T-helper 2 cell treated with Interferon-gamma antibody and Interleukin-4, amounts not matched to agents 5 μg/mL and 100 μg/mL, for 36 hours (primary cell): Measurements from ENCODE around the gene FADS2.
A peak's percentile ranks its signal among the peaks of the same experiment; 100 is the strongest.

Experiments used
- DNase-seq: peaks from one replicate; pipeline ENCODE4 v3.0.0; 2021; ENCODE audit warnings: low spot score
- H3K27ac Mint-ChIP-seq: one replicate; pipeline ENCODE4 v1.8.0; 2021; ENCODE audit warnings: mild to moderate bottlenecking, mixed read lengths
- H3K27me3 Mint-ChIP-seq: one replicate; pipeline ENCODE4 v1.8.0; 2021; ENCODE audit warnings: low read depth, mixed read lengths
- H3K36me3 Mint-ChIP-seq: one replicate; pipeline ENCODE4 v1.8.0; 2021; ENCODE audit warnings: low read depth, mixed read lengths
- H3K4me1 Mint-ChIP-seq: one replicate; pipeline ENCODE4 v1.8.0; 2021; ENCODE audit warnings: low read depth, mixed read lengths
- H3K4me3 Mint-ChIP-seq: one replicate; pipeline ENCODE4 v1.8.0; 2022; ENCODE audit warnings: mild to moderate bottlenecking, moderate library complexity, mixed read lengths
- H3K9me3 Mint-ChIP-seq: one replicate; pipeline ENCODE4 v1.8.0; 2021; ENCODE audit warnings: mixed read lengths

Gene FADS2

GRCh38 chr11:61916737-61917333 is 88.7 kb downstream of the FADS2 start:
- no peak for DNase-seq
- H3K4me3 Mint-ChIP-seq: peak overlapping the region; percentile 24
- peaks cover 56% of the 10 kb centered on the region for H3K27me3 Mint-ChIP-seq
- H3K9me3 Mint-ChIP-seq: no peaks in the 10 kb centered on the region
- H3K36me3 Mint-ChIP-seq: no peaks in the 10 kb centered on the region
- peaks cover 4% of the 10 kb centered on the region for H3K4me1 Mint-ChIP-seq
- H3K27ac Mint-ChIP-seq: no peak overlapping the region
